ENCODE measurements around the gene VWA3A. TPM values are rescaled to one million over a fixed set of nuclear protein-coding genes. Genes with fewer than 3 reads are reported as not detected.

Gene VWA3A
- polyA plus RNA-seq, 1 donor from 2014 or later = not detected

- H3K4me3 Mint-ChIP-seq = peak overlapping the region in 1 of 4 donors; percentile 76
- H3K36me3 Mint-ChIP-seq = peaks cover 1% of the 10 kb centered on the region
- H3K27ac Mint-ChIP-seq = peak overlapping the region in 1 of 3 donors; percentile 46
- peaks cover 0 to 7% (median 4%) of the 10 kb centered on the region in 3 donors for H3K4me1 Mint-ChIP-seq
- no peaks in the 10 kb centered on the region for H3K27me3 Mint-ChIP-seq
- H3K9me3 Mint-ChIP-seq = no peaks in the 10 kb centered on the region
Measured at GRCh38 chr16:22174642-22175041, 82.3 kb downstream of the VWA3A start.

- Mint-ChIP-seq H3K27me3 (no peaks in the 10 kb centered on the region), H3K4me3 (peak overlapping the region in 1 of 4 donors; percentile 34), H3K27ac (no peak overlapping the region), H3K4me1 (peaks cover 0 to 5% (median 4%) of the 10 kb centered on the region in 3 donors), H3K36me3 (peaks cover 1% of the 10 kb centered on the region), H3K9me3 (no peaks in the 10 kb centered on the region)
Measured at GRCh38 chr16:22177968-22178930, 85.9 kb downstream of the VWA3A start.

DNA sequence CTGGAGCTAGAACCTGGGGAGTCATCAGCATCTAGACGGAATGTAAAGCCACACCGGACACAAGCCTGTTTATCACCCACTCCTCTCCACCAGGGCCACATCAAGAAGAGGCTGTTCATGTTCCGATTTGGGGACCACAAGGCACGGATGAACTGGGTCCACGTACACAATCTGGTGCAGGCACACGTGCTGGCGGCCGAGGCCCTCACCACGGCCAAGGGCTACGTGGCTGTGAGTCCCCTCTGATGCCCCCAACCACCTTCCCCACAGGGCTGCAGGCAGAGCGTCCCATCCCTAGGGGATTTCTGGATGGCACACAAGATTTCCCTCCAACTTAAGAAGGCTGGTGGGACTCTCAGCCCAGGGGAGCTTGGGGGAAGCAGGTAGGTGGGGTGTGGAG lies 89.1 kb downstream of the VWA3A start:
- peaks cover 0 to 3% (median 1%) of the 10 kb centered on the region in 3 donors for H3K4me1 Mint-ChIP-seq
- H3K27me3 Mint-ChIP-seq = no peaks in the 10 kb centered on the region
- H3K9me3 Mint-ChIP-seq = no peaks in the 10 kb centered on the region
- no peak overlapping the region for H3K27ac Mint-ChIP-seq
- H3K36me3 Mint-ChIP-seq = no peaks in the 10 kb centered on the region
- no peak overlapping the region for H3K4me3 Mint-ChIP-seq

DNA sequence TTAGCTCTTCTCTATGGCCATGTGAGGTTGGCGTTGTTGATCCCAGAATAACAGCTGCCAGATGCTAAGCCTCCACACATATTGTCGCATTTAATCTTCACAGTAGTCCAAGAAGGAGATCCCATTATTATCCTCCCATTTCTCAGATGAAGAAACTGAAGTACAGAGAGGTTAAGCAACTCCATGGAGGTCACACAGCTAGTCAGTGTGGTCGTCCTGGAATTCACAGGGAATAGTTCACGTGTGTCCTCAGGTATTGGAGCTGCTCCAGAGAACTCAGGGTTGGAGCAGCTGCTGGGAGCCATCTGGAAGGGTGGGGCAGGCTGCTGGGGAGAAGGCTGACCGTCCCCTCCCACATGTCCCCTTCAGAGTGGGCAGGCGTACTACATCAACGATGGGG lies 89.5 kb downstream of the VWA3A start:
- Mint-ChIP-seq H3K4me1 (peaks cover 0 to 3% (median 1%) of the 10 kb centered on the region in 3 donors), H3K27me3 (no peaks in the 10 kb centered on the region), H3K36me3 (no peaks in the 10 kb centered on the region), H3K9me3 (no peaks in the 10 kb centered on the region), H3K27ac (no peak overlapping the region), H3K4me3 (peak overlapping the region in 1 of 4 donors; percentile 58)

- Mint-ChIP-seq H3K4me3 (peak overlapping the region in 1 of 4 donors; percentile 1), H3K36me3 (no peaks in the 10 kb centered on the region), H3K27ac (no peak overlapping the region)
Measured at GRCh38 chr16:22183335-22183734, 91.0 kb downstream of the VWA3A start.

GRCh38 chr16:22183901-22184614 lies 91.7 kb downstream of the VWA3A start:
- Mint-ChIP-seq H3K27me3 (no peaks in the 10 kb centered on the region), H3K27ac (no peak overlapping the region), H3K9me3 (no peaks in the 10 kb centered on the region), H3K36me3 (no peaks in the 10 kb centered on the region), H3K4me3 (peak overlapping the region; percentile 52 to 79 (median 60)), H3K4me1 (peaks cover 5 to 15% (median 6%) of the 10 kb centered on the region in 3 donors)

More at GRCh38 chr16:22183335-22183734, 91.0 kb downstream of the VWA3A start:
- Mint-ChIP-seq H3K9me3 (no peaks in the 10 kb centered on the region), H3K4me1 (peaks cover under 1 to 7% (median 1%) of the 10 kb centered on the region in 3 donors), H3K27me3 (no peaks in the 10 kb centered on the region)

GRCh38 chr16:22184615-22184968 lies 92.3 kb downstream of the VWA3A start:
- Mint-ChIP-seq H3K4me1 (peaks cover 9 to 20% (median 9%) of the 10 kb centered on the region in 3 donors), H3K4me3 (peak overlapping the region; percentile 52 to 79 (median 60)), H3K36me3 (no peaks in the 10 kb centered on the region), H3K27ac (no peak overlapping the region), H3K9me3 (no peaks in the 10 kb centered on the region), H3K27me3 (no peaks in the 10 kb centered on the region)

DNA sequence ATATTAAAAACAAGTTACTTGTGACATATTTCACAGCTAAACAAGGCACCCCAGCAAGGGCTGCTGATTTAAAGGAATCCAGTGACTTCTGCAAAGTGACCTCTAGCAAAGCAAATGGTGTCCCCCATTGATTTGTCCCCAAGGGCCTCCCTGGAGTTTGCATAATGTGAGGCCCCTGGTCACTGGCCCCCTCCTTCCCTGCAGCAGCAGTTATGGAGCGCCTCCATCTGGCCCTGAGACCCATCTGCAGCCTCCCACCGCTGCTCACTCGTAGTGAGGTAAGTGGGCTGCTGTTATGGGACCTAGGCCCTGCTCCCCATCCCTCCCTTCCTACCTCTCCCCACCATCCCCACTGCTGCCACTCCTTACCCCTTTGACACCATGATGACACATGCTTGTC lies 94.2 kb downstream of the VWA3A start:
- no peak overlapping the region for H3K27ac Mint-ChIP-seq
- no peaks in the 10 kb centered on the region for H3K36me3 Mint-ChIP-seq
- H3K9me3 Mint-ChIP-seq = no peaks in the 10 kb centered on the region
- peaks cover 11 to 22% (median 13%) of the 10 kb centered on the region in 3 donors for H3K4me1 Mint-ChIP-seq
- H3K27me3 Mint-ChIP-seq = no peaks in the 10 kb centered on the region
- H3K4me3 Mint-ChIP-seq = no peak overlapping the region

- H3K4me3 Mint-ChIP-seq = peak overlapping the region in 1 of 4 donors; percentile 84
- no peaks in the 10 kb centered on the region for H3K9me3 Mint-ChIP-seq
- H3K27ac Mint-ChIP-seq = peak overlapping the region; percentile 97 to 99 (median 98)
- no peaks in the 10 kb centered on the region for H3K27me3 Mint-ChIP-seq
- peaks cover 18 to 33% (median 19%) of the 10 kb centered on the region in 3 donors for H3K4me1 Mint-ChIP-seq
- H3K36me3 Mint-ChIP-seq = no peaks in the 10 kb centered on the region
Measured at GRCh38 chr16:22188267-22188594, 95.9 kb downstream of the VWA3A start.

- Mint-ChIP-seq H3K27me3 (no peaks in the 10 kb centered on the region), H3K9me3 (peaks cover 0 to 3% (median 0%) of the 10 kb centered on the region in 3 donors), H3K4me3 (peak overlapping the region; percentile 84 to 99 (median 97)), H3K27ac (peak overlapping the region; percentile 97 to 99 (median 98)), H3K4me1 (peaks cover 24 to 38% (median 24%) of the 10 kb centered on the region in 3 donors), H3K36me3 (no peaks in the 10 kb centered on the region)
Measured at GRCh38 chr16:22188595-22189442, 96.5 kb downstream of the VWA3A start.

GRCh38 chr16:22189473-22190080 lies 97.2 kb downstream of the VWA3A start:
- peaks cover 28 to 40% (median 28%) of the 10 kb centered on the region in 3 donors for H3K4me1 Mint-ChIP-seq
- H3K27ac Mint-ChIP-seq = peak overlapping the region; percentile 97 to 99 (median 98)
- peaks cover 0 to 6% (median 0%) of the 10 kb centered on the region in 3 donors for H3K9me3 Mint-ChIP-seq
- H3K36me3 Mint-ChIP-seq = no peaks in the 10 kb centered on the region
- peak overlapping the region; percentile 84 to 99 (median 97) for H3K4me3 Mint-ChIP-seq
- H3K27me3 Mint-ChIP-seq = no peaks in the 10 kb centered on the region

- Mint-ChIP-seq H3K27me3 (no peaks in the 10 kb centered on the region), H3K4me1 (peaks cover 31 to 47% (median 33%) of the 10 kb centered on the region in 3 donors), H3K9me3 (peaks cover 0 to 6% (median 0%) of the 10 kb centered on the region in 3 donors)
Measured at GRCh38 chr16:22190081-22190775, 97.9 kb downstream of the VWA3A start.

GRCh38 chr16:22190776-22191531 lies 98.6 kb downstream of the VWA3A start:
- Mint-ChIP-seq H3K27ac (peak overlapping the region; percentile 97 to 99 (median 98)), H3K36me3 (no peaks in the 10 kb centered on the region)

More at GRCh38 chr16:22190081-22190775, 97.9 kb downstream of the VWA3A start:
- Mint-ChIP-seq H3K27ac (peak overlapping the region; percentile 97 to 99 (median 98)), H3K4me3 (peak overlapping the region; percentile 84 to 99 (median 97)), H3K36me3 (no peaks in the 10 kb centered on the region)

More at GRCh38 chr16:22190776-22191531, 98.6 kb downstream of the VWA3A start:
- Mint-ChIP-seq H3K9me3 (peaks cover 0 to 6% (median 2%) of the 10 kb centered on the region in 3 donors), H3K4me3 (peak overlapping the region; percentile 84 to 99 (median 97)), H3K4me1 (peaks cover 34 to 52% (median 40%) of the 10 kb centered on the region in 3 donors), H3K27me3 (peaks cover 2% of the 10 kb centered on the region)
